CD4-positive, alpha-beta T cell treated with Interleukin-6 at 100 ng/mL for 8 hours (primary cell): ENCODE data around the gene SLC7A7.
A peak's percentile ranks its signal among the peaks of the same experiment; 100 is the strongest.
"Not testable (repeated sequence)": the region's sequence is repeated elsewhere in the genome, so short reads cannot be mapped to it uniquely, and the experiment has no call there.

Experiments used
- DNase-seq: peaks from one replicate; pipeline ENCODE4 v3.0.0-alpha.2; 2020; ENCODE audit warnings: mixed read lengths, low spot score

Gene SLC7A7

GRCh38 chr14:22843123-22843925, 28.1 kb upstream of the SLC7A7 start:
- DNase-seq: no peak

GRCh38 chr14:22842211-22843122, 27.2 kb upstream of the SLC7A7 start:
- DNase-seq: no peak

- no peak for DNase-seq
These were observed 26.5 kb upstream of the SLC7A7 start for GRCh38 chr14:22841769-22842168.

- DNase-seq: no peak
These were observed 26.1 kb upstream of the SLC7A7 start for GRCh38 chr14:22841311-22841710.

- DNase-seq: no peak
These were observed 24.0 kb upstream of the SLC7A7 start for GRCh38 chr14:22839159-22839779.

- DNase-seq: no peak
These were observed 23.4 kb upstream of the SLC7A7 start for GRCh38 chr14:22838631-22839041.

- no peak for DNase-seq
These were observed 22.7 kb upstream of the SLC7A7 start for GRCh38 chr14:22837750-22838538.

- DNase-seq: no peak
These were observed 22.0 kb upstream of the SLC7A7 start for GRCh38 chr14:22837114-22837749.

GRCh38 chr14:22836301-22837113, 21.3 kb upstream of the SLC7A7 start, which contains the start of gene MMP14:
TSS of gene MMP14 (plus strand) at chr14:22836585. CDS start at chr14:22836818, 233 bp downstream.
- no peak for DNase-seq

- DNase-seq: no peak
These were observed 20.3 kb upstream of the SLC7A7 start for GRCh38 chr14:22835505-22835904.

- no peak for DNase-seq
These were observed 15.3 kb upstream of the SLC7A7 start for GRCh38 chr14:22830443-22831010.

- peak; percentile 92 for DNase-seq
These were observed 14.6 kb upstream of the SLC7A7 start, which contains the start of gene MRPL52 for GRCh38 chr14:22829661-22830442. TSS of gene MRPL52 (plus strand) at chr14:22829887. CDS start at chr14:22829913, 26 bp downstream.

- DNase-seq: not testable (repeated sequence)
These were observed 13.9 kb upstream of the SLC7A7 start for GRCh38 chr14:22829076-22829660.

- no peak for DNase-seq
These were observed 9.6 kb upstream of the SLC7A7 start for GRCh38 chr14:22824711-22825359.

GRCh38 chr14:22822571-22823098, 7.4 kb upstream of the SLC7A7 start:
- DNase-seq: peak; percentile 64

- no peak for DNase-seq
These were observed 6.9 kb upstream of the SLC7A7 start for GRCh38 chr14:22822016-22822570.
